SW 1271 (cell line): ENCODE data around the gene MOAP1.
A peak's percentile ranks its signal among the peaks of the same experiment; 100 is the strongest.
"Not testable (repeated sequence)": the region's sequence is repeated elsewhere in the genome, so short reads cannot be mapped to it uniquely, and the experiment has no call there.

Source experiments
- DNase-seq, 2 experiments: peaks; one replicate each; lab custom pipeline; 2025; lab: John Stamatoyannopoulos, UW

The MOAP1 gene

DNA sequence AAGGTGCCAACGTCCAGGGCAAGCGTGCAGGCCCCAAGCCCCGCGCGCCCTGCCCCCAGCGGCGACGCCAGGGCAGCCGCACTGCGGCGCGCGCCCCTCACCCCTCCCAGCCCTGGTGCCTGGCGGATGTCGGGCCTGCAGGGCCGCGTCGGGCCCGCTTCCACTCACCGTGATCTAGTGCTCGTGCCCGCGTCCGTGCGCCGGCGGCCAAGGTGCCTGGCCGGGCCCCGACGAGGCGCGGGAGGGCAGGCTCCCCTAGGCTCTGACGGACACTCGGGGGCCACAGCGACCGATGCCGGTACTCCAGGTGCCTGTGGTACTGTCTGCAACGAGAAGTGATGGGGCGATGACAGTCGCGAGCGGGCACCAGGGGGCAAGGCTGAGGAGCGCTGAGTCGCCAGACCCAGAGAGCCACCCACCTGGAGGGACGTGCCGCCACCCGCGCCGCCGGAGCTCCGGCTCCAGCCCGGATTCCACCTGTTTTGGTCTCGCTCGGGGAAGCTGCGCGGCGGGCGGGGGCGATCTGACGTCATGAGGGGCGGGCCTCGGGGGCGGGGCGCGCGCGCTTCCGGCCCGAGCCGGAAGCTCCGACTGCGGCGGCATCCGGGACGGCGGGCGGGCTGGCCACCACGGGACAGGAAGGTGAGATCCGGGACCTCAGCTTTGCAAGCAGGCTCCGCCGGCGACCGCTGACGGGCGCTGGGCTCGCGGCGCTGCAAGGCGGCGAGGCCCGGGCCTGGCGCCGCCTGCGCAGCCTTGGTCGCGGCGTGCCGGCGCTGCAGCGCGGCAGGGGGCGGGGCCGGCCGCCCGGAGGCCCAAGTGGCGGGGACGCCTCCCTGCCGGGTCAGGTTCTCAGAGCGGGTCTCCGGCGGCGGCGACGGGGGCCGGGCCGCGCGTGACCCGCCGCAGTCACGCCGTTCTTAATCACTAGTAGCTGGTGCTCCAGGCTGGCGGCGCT is at the start of gene MOAP1, which contains the start of gene LYSET:
MOAP1 (minus strand) TSS at position 507 of the 958 bp plus-strand sequence. CDS start 655 bp downstream, outside the sequence.
LYSET (plus strand) TSS at position 927 of the 958 bp plus-strand sequence. CDS start 89 bp downstream, outside the sequence.
- DNase-seq: peak; percentile 56 to 70

DNA sequence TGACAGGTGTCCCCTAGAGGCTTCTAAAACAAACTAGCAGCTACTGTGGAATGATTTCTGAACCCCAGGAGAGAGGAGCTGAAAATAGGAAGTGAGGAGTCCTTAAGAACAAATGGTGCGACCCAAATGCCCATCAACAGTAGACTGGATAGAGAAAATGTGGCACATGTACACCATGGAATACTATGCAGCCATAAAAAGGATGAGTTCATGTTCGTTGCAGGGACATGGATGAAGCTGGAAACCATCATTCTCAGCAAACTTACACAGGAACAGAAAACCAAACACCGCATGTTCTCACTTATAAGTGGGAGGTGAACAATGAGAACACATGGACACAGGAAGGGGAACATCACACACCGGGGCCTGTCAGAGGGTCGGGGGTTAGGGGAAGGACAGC is 48.4 kb upstream of the MOAP1 start:
- DNase-seq: not testable (repeated sequence)

DNA sequence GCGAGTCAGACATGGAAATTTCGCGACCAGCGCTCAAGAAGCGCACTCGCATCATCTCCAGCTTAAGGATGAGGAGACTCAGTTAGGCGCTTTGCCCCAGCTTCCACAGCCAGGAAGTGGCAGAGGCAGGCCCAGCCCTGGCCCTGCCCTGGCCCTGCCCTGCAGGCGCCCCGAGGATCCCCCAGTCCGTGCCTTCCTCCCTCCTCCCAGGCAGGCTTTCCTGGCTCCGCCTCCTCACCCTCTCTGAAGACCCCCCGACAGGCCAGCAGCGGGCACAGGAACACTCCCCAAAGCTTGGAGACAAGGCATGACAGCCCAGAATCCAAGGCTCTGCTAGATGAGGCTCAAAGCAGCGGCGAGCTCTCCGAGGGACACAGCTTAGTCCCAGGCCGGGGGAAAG is 47.5 kb upstream of the MOAP1 start:
- no peak for DNase-seq

GRCh38 chr14:93231129-93231979 is 46.7 kb upstream of the MOAP1 start:
- DNase-seq: no peak

GRCh38 chr14:93230539-93230938 is 45.8 kb upstream of the MOAP1 start:
- no peak for DNase-seq

GRCh38 chr14:93228550-93228949 is 43.9 kb upstream of the MOAP1 start:
- DNase-seq: no peak

GRCh38 chr14:93223565-93223964 is 38.9 kb upstream of the MOAP1 start:
- DNase-seq: no peak

DNA sequence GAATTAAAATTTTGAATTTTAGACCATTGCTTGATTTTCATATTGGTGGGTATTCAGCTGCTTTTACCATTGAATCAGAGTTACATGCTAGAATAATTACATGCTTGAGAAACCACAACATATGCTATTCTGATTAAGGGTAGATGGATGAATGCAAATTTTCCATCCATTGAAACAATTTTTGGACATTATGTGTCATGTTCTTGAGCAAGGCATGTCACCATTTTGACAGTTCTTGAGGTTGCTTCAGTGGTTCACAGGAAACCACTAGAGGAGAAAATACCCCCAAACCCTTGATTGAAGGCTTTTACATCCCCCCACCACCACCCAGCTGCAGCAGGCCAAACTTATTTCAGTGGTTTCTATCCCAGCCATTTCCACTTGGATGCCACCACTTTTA is 35.8 kb upstream of the MOAP1 start:
- DNase-seq: no peak

GRCh38 chr14:93219103-93219726 is 34.5 kb upstream of the MOAP1 start:
- peak in 1 of 2 experiments; percentile 61 for DNase-seq

DNA sequence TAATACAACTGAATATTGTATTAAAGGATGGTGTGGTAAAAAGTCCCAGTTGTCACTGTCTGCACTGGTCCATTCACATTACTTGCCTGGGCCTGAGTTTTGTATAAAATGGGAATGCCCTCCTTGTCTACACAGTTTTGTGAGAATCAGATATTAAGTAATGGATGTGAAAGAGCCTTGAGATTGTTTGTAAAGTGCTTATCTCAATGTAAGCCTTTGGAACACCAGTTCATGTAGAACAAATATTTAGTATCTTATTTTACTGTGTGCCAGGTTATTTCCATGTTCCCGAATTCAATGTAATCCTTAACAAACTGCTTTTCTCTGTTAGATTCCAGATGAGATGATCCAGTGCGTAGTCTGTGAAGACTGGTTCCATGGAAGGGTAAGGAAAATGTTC is 29.9 kb upstream of the MOAP1 start:
- no peak for DNase-seq

DNA sequence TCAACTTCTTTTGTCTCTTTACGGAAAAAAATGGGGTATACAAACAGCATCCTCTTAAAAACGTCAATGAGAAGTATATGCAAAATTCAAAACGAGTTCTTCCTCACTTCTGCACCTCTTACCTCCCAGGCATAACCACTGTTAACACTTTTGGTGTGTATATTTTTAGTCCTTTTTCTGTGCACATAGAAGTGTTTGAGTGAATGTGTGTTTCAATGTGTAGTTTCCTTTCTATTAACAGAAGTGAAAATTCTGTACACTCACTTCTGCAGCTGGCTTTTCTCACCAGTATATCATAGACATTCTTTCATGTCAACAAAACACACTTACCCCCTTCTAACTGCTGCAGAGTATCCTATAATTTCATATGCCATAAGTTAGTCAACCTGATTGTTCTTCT is 27.7 kb upstream of the MOAP1 start:
- no peak for DNase-seq

GRCh38 chr14:93207468-93208308 is 23.0 kb upstream of the MOAP1 start:
- DNase-seq: peak in 1 of 2 experiments; percentile 61

GRCh38 chr14:93206793-93207467 is 22.2 kb upstream of the MOAP1 start, which contains the start of the genes GON7 and UBR7:
Gene GON7, minus strand, starts transcription at chr14:93207065. Its CDS starts 28 bp downstream, at chr14:93207037.
Gene UBR7, plus strand, starts transcription at chr14:93207256. Its CDS starts 36 bp downstream, at chr14:93207292.
- DNase-seq: peak; percentile 93 to 96

GRCh38 chr14:93201155-93201704 is 16.5 kb upstream of the MOAP1 start:
- no peak for DNase-seq

GRCh38 chr14:93200553-93200952 is 15.9 kb upstream of the MOAP1 start:
- DNase-seq: no peak

DNA sequence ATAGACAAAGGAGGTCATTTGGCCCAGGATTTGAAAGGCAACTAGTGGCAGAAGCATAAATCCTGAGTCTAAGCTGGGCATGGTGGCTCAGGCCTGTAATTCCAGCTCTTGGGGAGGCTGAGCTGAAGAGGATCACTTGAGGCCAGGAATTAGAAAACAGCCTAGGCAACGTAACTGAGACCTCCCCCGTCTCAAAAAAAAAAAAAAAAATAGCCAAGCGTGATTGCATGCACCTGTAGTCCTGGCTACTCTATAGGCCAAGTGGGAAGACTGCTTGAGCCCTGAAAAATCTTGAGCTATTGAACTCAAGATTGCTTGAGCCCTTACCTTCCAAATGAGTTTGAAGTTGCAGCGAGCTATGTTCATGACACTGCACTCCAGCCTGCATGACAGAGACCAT is 14.3 kb upstream of the MOAP1 start:
- no peak for DNase-seq

GRCh38 chr14:93195316-93195999 is 10.8 kb upstream of the MOAP1 start:
- DNase-seq: no peak

- DNase-seq: no peak
These were observed 2.3 kb upstream of the MOAP1 start for GRCh38 chr14:93186956-93187355.

- no peak for DNase-seq
These were observed 1.8 kb upstream of the MOAP1 start for GRCh38 chr14:93186466-93186865.
